NCI-H82 (cell line): ENCODE measurements around the gene TAF11L10.
"Not testable (repeated sequence)": the region's sequence is repeated elsewhere in the genome, so short reads cannot be mapped to it uniquely, and the experiment has no call there.

ENCODE experiments used
- DNase-seq: peaks from one replicate; lab custom pipeline; 2025; lab: John Stamatoyannopoulos, UW

TAF11L10 gene

DNA sequence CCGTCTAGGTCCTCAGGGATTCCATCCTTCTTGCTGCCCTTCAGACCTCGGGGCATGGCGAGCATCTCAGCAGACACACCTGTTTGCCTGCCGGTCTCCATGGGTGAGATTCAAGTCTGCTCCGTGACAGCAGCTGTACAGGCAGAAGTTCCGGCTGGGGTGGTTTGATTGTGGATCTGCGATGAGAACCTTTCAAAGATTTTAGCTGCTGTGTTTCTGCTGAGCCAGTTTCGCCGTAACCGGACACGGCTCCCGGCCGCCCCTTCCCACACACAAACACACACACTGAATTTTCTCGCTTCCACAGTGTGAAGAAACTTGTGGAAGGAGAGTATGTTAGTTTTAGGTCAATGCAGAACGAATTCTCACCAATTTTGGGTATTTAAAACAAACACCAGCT lies at the start of gene TAF11L10:
Gene TAF11L10, minus strand, starts transcription at position 101 of the 400 bp plus-strand sequence.
- not testable (repeated sequence) for DNase-seq

DNA sequence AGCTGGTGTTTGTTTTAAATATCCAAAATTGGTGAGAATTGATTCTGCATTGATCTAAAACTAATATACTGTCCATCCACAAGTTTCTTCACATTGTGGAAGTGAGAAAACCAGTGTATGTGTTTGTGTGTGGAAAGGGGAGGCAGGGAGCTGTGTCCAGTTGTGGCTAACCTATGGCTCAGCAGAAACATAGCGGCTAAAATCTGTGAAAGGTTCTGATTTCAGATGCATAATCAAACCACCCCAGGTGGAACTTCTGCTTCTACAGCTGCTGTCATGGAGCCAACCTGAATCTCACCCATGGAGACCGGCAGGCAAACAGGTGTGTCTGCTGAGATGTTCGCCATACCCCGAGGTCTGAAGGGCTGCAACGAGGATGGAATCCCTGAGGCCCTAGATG lies 36.5 kb upstream of the TAF11L10 start, which contains the start of gene TAF11L14:
Gene TAF11L14, plus strand, starts transcription at position 301 of the 400 bp plus-strand sequence.
- DNase-seq = no peak

DNA sequence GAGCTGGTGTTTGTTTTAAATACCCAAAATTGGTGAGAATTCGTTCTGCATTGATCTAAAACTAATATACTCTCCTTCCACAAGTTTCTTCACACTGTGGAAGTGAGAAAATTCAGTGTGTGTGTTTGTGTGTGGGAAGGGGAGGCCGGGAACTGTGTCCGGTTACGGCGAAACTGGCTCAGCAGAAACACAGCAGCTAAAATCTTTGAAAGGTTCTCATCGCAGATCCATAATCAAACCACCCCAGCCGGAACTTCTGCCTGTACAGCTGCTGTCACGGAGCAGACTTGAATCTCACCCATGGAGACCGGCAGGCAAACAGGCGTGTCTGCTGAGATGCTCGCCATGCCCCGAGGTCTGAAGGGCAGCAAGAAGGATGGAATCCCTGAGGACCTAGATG lies 34.2 kb upstream of the TAF11L10 start, which contains the start of gene TAF11L13:
Gene TAF11L13, plus strand, starts transcription at position 301 of the 400 bp plus-strand sequence.
- not testable (repeated sequence) for DNase-seq

DNA sequence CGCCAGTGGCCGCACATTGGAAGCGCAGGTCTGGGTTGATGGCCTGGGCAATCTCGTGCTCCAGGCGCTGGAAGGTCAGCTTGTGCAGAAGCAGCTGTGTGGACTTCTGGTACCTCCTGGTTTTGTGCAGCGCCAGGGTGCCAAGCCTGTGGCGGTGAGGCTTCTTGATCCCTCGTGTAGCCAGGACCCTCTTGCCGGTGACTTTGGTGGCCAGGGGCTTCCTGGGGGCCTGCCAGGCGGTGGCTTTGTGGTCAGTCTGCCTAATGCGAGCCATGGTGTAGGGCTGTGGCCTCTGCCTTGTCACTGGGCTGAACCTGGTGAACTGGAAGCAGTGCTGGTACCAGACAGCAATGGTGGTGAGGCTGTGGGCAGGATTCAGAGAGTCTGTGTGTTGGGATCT lies 28.1 kb upstream of the TAF11L10 start:
- no peak for DNase-seq

DNA sequence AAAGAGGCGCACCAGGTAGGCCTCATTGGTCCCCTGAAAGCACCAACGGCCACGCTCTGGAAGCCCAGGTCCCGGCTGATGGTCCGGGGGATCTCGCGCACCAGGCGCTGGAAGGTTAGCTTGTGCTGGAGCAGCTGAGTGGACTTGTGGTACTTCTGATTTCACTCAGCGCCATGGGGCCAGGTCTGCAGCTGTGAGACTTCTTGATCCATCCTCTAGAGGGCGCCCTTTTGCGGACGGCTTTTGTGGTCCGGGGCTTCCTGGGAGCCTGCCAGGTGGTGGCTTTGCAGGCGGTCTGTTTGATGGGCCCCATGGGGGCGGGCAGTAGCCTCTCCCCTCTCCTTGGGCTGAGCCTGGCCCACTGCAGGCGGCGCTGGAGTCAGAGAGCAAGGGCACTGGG lies 23.0 kb upstream of the TAF11L10 start:
- peak; percentile 1 for DNase-seq

DNA sequence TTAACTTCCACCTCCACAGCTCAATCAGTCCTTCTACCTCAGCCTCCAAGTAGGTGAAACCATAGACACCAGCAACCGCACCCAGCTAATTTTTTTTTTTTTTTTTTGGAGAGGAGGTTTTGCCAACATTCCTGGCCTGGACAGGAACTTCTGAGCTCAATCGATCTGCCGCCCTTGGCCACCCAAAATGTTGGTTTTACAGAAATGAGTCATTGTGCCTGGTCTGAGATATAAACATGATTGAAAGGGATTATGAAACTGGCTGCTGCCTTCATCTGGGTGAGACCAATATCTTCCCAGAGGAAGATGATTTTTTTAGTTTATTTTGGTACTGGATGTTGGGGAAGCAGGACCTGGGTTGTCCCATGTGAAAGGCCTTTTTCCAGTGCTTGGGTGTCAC lies 21.7 kb upstream of the TAF11L10 start:
- DNase-seq = no peak

DNA sequence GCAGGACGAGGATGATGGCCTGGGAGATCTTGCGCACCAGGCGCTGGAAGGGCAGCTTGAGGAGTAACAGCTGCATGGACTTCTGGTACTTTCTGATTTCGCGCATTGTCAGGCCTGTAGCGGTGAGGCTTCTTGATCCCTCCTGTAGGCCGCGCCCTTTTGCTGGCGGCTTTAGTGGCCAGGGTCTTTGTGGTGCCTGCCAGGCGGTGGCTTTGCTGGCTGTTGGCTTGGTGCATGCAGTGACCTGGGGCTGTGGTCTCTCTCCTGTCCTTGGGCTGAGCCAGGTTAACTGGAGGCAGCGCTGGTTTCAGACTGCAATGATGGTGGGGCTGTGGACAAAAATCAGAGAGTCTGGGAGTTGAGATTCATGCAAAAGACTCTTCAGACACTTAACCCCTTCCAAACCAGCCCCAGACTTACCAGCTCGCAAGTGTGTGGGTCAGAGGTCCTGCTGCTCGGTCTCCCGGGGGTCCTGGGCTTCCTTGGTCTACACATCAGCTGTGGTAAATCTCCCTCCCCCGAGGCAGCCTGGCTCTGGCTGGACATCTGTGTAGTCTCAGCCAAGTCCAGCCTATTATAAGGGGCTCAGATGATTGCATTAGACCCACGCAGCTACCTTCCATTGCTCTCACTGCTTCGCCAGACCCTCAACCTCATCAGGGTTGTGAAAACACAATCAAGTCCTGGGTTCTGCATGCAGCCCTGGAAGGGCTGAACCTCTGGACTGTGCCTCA lies 17.4 kb upstream of the TAF11L10 start:
- DNase-seq = no peak

DNA sequence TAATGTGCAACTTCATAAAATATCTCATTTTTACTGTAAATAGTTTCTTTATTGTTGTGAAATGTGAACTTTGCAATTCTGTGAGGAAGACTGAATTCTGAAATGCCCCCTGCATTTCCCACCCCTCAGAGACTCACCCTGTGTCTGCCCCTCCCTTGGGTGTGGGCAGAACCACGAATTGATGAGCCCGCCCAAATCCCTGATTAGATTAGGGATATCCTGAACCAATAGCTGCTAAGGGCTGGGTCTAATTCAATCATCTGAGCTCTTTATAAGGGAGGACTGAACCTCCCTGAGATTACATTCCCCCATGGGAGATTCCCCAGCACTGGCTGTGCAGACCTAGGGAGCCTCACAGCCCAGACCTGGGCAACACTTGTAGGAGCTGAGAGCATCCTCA lies 12.5 kb upstream of the TAF11L10 start, which contains the start of gene TAF11L12:
Gene TAF11L12, plus strand, starts transcription at position 301 of the 400 bp plus-strand sequence.
- peak; percentile 27 for DNase-seq

DNA sequence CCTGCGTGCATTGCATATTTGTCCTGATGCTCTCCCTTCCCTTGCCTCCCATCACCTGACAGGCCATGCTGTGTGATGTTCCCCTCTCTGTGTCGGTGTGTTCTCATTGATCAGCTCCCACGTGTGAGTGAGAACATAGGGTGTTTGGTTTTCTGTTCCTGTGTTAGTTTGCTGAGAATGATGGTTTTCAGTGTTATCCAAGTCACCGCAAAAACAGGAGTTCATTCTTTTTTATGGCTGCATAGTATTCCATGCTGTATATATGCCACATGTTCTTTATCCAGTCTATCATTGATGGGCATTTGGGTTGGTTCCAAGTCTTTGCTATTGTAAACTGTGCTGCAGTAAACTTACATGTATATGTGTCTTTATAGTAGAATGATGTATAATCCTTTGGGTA lies 9.8 kb upstream of the TAF11L10 start:
- not testable (repeated sequence) for DNase-seq

DNA sequence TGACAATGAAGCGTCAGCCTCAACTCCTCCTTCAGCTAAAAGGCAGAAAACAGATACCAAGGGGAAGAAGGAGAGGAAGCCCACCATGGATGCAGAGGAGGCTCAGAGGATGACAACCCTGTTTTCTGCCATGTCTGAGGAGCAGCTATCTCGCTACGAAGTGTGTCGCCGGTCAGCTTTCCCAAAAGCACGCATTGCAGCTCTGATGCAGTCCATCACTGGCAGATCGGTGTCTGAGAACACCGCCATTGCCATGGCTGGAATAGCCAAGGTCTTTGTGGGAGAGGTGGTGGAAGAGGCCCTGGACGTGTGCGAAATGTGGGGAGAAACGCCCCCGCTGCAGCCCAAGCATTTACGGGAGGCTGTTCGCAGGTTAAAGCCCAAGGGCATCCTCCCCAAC lies 7.3 kb upstream of the TAF11L10 start:
- no peak for DNase-seq

DNA sequence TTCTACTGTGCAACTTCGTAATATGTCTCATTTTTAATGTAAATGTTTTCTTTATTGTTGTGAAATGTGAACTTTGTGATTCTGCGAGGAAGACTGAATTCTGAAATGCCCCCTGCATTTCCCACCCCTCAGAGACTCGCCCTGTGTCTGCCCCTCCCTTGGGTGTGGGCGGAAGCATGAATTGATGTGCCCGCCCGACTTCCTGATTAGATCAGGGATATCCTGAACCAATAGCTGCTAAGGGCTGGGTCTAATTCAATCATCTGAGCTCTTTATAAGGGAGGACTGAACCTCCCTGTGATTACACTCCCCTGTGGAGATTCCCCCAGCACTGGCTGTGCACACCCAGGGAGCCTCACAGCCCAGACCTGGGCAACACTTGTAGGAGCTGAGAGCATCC lies 6.3 kb upstream of the TAF11L10 start, which contains the start of gene TAF11L11:
Gene TAF11L11, plus strand, starts transcription at position 304 of the 400 bp plus-strand sequence.
- DNase-seq = peak; percentile 0

DNA sequence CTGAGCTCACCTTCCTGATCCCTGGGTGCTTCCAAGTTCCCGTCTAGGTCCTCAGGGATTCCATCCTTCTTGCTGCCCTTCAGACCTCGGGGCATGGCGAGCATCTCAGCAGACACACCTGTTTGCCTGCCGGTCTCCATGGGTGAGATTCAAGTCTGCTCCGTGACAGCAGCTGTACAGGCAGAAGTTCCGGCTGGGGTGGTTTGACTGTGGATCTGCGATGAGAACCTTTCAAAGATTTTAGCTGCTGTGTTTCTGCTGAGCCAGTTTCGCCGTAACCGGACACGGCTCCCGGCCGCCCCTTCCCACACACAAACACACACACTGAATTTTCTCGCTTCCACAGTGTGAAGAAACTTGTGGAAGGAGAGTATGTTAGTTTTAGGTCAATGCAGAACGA lies 3.4 kb downstream of the TAF11L10 start, which contains the start of gene TAF11L9:
Gene TAF11L9, minus strand, starts transcription at position 140 of the 400 bp plus-strand sequence.
- DNase-seq = not testable (repeated sequence)

DNA sequence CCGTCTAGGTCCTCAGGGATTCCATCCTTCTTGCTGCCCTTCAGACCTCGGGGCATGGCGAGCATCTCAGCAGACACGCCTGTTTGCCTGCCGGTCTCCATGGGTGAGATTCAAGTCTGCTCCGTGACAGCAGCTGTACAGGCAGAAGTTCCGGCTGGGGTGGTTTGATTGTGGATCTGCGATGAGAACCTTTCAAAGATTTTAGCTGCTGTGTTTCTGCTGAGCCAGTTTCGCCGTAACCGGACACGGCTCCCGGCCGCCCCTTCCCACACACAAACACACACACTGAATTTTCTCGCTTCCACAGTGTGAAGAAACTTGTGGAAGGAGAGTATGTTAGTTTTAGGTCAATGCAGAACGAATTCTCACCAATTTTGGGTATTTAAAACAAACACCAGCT lies 6.8 kb downstream of the TAF11L10 start, which contains the start of gene TAF11L8:
Gene TAF11L8, minus strand, starts transcription at position 101 of the 400 bp plus-strand sequence.
- DNase-seq = not testable (repeated sequence)

DNA sequence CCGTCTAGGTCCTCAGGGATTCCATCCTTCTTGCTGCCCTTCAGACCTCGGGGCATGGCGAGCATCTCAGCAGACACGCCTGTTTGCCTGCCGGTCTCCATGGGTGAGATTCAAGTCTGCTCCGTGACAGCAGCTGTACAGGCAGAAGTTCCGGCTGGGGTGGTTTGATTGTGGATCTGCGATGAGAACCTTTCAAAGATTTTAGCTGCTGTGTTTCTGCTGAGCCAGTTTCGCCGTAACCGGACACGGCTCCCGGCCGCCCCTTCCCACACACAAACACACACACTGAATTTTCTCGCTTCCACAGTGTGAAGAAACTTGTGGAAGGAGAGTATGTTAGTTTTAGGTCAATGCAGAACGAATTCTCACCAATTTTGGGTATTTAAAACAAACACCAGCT lies 12.0 kb downstream of the TAF11L10 start, which contains the start of gene TAF11L7:
Gene TAF11L7, minus strand, starts transcription at position 101 of the 400 bp plus-strand sequence.
- DNase-seq = not testable (repeated sequence)
